ENCODE data around the gene APBB1IP. TPM values are rescaled to one million over a fixed set of nuclear protein-coding genes. Genes with fewer than 3 reads are reported as not detected.

The APBB1IP gene
- total RNA-seq, 1 experiment from 2014 or later = not detected

DNA sequence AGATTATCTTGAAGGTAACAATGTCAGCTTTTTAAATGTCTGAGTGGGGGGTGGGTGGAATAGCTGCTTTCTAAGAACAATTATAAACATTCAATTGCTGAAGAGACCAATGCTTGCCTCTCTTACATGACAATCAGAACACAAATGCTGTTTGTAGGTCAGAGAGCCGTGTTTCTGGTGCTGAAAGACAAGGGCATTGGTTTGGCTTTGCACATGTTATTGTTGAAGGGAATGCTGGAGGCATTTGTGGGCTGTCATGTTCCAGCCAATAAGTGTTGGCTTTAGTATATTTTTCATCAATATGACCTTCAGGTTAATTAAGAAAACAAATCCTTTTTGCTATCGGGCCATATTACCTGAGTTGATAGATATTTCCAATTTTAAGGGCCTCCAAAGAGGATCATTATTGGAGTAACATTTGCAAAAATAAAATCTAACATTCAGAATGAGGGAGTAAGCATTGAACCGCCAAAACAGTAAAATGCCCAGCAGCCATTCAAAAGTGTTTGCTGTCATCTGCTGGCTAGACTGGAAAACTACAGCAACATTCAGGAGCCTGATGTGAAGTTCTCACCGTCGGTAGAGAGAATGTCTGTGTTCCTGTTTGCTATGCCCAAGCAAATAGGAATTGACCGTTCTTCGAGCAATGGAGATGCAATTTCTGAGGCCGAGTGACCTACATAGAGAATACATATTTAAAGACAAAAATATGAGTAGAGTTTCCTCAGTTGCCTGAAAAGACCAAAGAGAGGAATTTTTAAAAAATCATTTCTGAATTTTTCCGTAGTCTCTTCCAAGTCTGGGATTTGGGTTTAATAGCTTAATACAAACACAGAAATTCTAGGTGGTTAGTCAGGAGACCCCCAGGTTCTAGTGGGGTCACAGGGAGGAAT, 118.9 kb downstream of the APBB1IP start:
- peak; percentile 59 for DNase-seq (ENCODE audit: unreplicated experiment)
- H3K4me3 Mint-ChIP-seq (ENCODE audit: unreplicated experiment) = peak overlapping the region; percentile 14
- H3K4me1 Mint-ChIP-seq (ENCODE audit: insufficient read depth, unreplicated experiment) = peaks cover 17% of the 10 kb centered on the region
- H3K27me3 Mint-ChIP-seq (ENCODE audit: insufficient read depth, unreplicated experiment) = peaks cover 49% of the 10 kb centered on the region
- intact Hi-C loops (cut with micrococcal nuclease) = loop anchor here (1.0 to 10.0 kb wide), 6 partner anchors 70 to 832 kb away; no protein-coding TSS in a partner anchor
- CTCF ChIA-PET = interaction anchor here (0.6 to 7.3 kb wide), 26 partner anchors 10 to 1444 kb away, joined by 3 to 127 read pairs (median 3); no protein-coding TSS in a partner anchor
- POLR2A ChIA-PET = interaction anchor here (0.9 to 1.8 kb wide), 4 partner anchors 14 to 225 kb away, joined by 3 to 11 read pairs (median 8); no protein-coding TSS in a partner anchor
- no peaks in the 10 kb centered on the region for H3K9me3 Mint-ChIP-seq (ENCODE audit: unreplicated experiment)
- H3K36me3 Mint-ChIP-seq (ENCODE audit: insufficient read depth, unreplicated experiment) = no peaks in the 10 kb centered on the region
- BruUV-seq (replicated peaks) = no TSS peak
- TF ChIP-seq, protein P1, sequence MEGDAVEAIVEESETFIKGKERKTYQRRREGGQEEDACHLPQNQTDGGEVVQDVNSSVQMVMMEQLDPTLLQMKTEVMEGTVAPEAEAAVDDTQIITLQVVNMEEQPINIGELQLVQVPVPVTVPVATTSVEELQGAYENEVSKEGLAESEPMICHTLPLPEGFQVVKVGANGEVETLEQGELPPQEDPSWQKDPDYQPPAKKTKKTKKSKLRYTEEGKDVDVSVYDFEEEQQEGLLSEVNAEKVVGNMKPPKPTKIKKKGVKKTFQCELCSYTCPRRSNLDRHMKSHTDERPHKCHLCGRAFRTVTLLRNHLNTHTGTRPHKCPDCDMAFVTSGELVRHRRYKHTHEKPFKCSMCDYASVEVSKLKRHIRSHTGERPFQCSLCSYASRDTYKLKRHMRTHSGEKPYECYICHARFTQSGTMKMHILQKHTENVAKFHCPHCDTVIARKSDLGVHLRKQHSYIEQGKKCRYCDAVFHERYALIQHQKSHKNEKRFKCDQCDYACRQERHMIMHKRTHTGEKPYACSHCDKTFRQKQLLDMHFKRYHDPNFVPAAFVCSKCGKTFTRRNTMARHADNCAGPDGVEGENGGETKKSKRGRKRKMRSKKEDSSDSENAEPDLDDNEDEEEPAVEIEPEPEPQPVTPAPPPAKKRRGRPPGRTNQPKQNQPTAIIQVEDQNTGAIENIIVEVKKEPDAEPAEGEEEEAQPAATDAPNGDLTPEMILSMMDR (IDR thresholded peaks at IDR 0.05; ENCODE audit: unreplicated experiment) = peak; percentile 91
- H3K27ac Mint-ChIP-seq (ENCODE audit: low read depth, unreplicated experiment) = no peak overlapping the region

DNA sequence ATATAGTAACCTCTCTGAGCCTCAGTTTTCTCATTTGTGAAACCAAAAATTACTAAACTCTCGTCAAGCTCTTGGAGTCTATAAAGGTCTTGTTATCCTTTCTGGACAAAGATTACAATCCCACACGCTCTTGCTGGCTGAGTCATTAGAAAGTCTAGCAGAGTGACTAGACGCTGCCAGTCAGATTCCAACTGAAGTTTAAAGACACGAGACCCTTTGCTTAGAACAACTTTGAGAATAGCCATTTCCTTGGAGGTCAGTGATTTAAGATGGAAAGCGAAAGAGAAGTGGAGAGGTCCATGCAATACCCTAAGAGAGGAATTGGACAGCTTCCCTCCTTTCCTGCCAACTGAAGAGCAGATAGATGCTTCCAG, 119.5 kb downstream of the APBB1IP start:
- DNase-seq (ENCODE audit: unreplicated experiment) = peak; percentile 16
- no peaks in the 10 kb centered on the region for H3K36me3 Mint-ChIP-seq (ENCODE audit: insufficient read depth, unreplicated experiment)
- CTCF ChIA-PET = interaction anchor here (0.6 to 7.3 kb wide), 10 partner anchors 9 to 1144 kb away, joined by 3 to 127 read pairs (median 4); no protein-coding TSS in a partner anchor
- H3K9me3 Mint-ChIP-seq (ENCODE audit: unreplicated experiment) = no peaks in the 10 kb centered on the region
- TF ChIP-seq, protein P1 (IDR thresholded peaks at IDR 0.05; ENCODE audit: unreplicated experiment) = no peak
- peak overlapping the region; percentile 14 for H3K4me3 Mint-ChIP-seq (ENCODE audit: unreplicated experiment)
- H3K27me3 Mint-ChIP-seq (ENCODE audit: insufficient read depth, unreplicated experiment) = peaks cover 55% of the 10 kb centered on the region
- no TSS peak for BruUV-seq (replicated peaks)
- no peak overlapping the region for H3K27ac Mint-ChIP-seq (ENCODE audit: low read depth, unreplicated experiment)
- POLR2A ChIA-PET = no interaction called here
- intact Hi-C loops (cut with micrococcal nuclease) = loop anchor here (1.0 to 10.0 kb wide), 5 partner anchors 222 to 833 kb away; no protein-coding TSS in a partner anchor
- H3K4me1 Mint-ChIP-seq (ENCODE audit: insufficient read depth, unreplicated experiment) = peaks cover 17% of the 10 kb centered on the region

DNA sequence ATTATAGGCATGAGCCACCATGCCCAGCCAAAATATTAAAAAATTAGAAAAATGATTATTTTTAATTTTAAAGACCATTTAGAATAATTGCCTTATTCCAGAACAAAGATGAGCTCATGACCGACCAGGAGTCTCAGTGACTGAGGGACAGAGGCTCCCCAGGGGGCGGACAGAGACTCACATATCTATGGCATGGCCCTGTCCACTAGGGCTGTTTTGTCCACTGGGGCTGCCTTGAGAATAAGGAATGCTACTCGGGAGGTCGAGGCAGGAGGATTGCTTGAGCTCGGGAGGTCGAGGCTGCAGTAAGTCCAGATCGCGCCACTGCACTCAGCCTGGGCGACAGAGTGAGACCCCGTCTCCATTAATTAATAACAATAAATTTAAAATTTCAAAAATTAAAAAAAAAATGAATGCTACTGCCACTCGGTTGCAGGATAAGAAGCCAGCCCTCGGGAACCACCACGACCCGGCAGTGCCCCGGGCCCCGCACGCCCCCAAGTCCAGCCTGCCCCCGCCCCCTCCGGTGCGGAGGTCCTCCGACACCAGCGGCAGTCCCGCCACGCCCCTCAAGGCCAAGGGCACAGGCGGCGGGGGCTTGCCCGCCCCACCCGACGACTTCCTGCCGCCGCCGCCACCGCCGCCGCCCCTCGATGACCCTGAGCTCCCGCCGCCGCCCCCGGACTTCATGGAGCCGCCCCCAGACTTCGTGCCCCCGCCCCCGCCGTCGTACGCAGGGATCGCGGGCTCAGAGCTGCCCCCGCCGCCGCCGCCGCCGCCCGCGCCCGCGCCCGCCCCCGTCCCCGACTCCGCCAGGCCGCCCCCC, 128.6 kb downstream of the APBB1IP start:
- BruUV-seq (replicated peaks) = no TSS peak
- Mint-ChIP-seq H3K27me3 (ENCODE audit: insufficient read depth, unreplicated experiment) (peaks cover 92% of the 10 kb centered on the region), H3K27ac (ENCODE audit: low read depth, unreplicated experiment) (no peak overlapping the region), H3K4me1 (ENCODE audit: insufficient read depth, unreplicated experiment) (no peaks in the 10 kb centered on the region), H3K4me3 (ENCODE audit: unreplicated experiment) (no peak overlapping the region), H3K9me3 (ENCODE audit: unreplicated experiment) (no peaks in the 10 kb centered on the region), H3K36me3 (ENCODE audit: insufficient read depth, unreplicated experiment) (no peaks in the 10 kb centered on the region)
- CTCF ChIA-PET = interaction anchor here (0.8 kb wide), 1 partner anchor 9 kb away, joined by 3 read pairs; no protein-coding TSS in a partner anchor
- POLR2A ChIA-PET = no interaction called here
- no peak for DNase-seq (ENCODE audit: unreplicated experiment)
- TF ChIP-seq, protein P1 (IDR thresholded peaks at IDR 0.05; ENCODE audit: unreplicated experiment) = no peak
- intact Hi-C loops (cut with micrococcal nuclease) = no loop called here

DNA sequence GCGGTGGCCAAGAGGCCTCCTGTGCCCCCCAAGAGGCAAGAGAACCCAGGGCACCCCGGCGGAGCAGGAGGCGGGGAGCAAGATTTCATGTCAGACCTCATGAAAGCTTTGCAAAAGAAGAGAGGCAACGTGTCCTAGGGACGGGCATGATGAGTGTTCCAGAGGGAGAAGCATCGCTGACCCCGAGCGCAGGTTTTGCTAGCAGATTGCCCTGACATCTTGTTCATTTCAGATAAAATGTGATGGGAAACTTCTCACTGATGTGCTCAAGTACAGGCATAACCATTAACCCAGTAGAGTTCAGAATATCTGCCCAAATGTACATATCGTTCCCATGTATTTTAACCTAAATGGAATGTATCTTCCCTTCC, 129.2 kb downstream of the APBB1IP start:
- TF ChIP-seq, protein P1 (IDR thresholded peaks at IDR 0.05; ENCODE audit: unreplicated experiment) = no peak
- intact Hi-C loops (cut with micrococcal nuclease) = no loop called here
- CTCF ChIA-PET = interaction anchor here (0.7 to 0.8 kb wide), 2 partner anchors 10 to 14 kb away, joined by 3 to 4 read pairs; no protein-coding TSS in a partner anchor
- no peak for DNase-seq (ENCODE audit: unreplicated experiment)
- Mint-ChIP-seq H3K27me3 (ENCODE audit: insufficient read depth, unreplicated experiment) (peaks cover 92% of the 10 kb centered on the region), H3K36me3 (ENCODE audit: insufficient read depth, unreplicated experiment) (no peaks in the 10 kb centered on the region), H3K4me3 (ENCODE audit: unreplicated experiment) (no peak overlapping the region), H3K4me1 (ENCODE audit: insufficient read depth, unreplicated experiment) (no peaks in the 10 kb centered on the region), H3K27ac (ENCODE audit: low read depth, unreplicated experiment) (no peak overlapping the region), H3K9me3 (ENCODE audit: unreplicated experiment) (no peaks in the 10 kb centered on the region)
- BruUV-seq (replicated peaks) = no TSS peak
- POLR2A ChIA-PET = no interaction called here
